Measurements from ENCODE around the gene MBTPS2. TPM values are rescaled to one million over a fixed set of nuclear protein-coding genes. Genes with fewer than 3 reads are reported as not detected.

The MBTPS2 gene
- total RNA-seq, 1 donor from 2014 or later, result 9.0 TPM

- Mint-ChIP-seq H3K36me3 (ENCODE audit: low read depth) (no peaks in the 10 kb centered on the region), H3K4me1 (peaks cover 2% of the 10 kb centered on the region), H3K9me3 (no peaks in the 10 kb centered on the region), H3K4me3 (no peak overlapping the region), H3K27me3 (no peaks in the 10 kb centered on the region), H3K27ac (no peak overlapping the region)
- intact Hi-C loops (cut with micrococcal nuclease), result no loop called here
- DNase-seq (no peak), ATAC-seq (ENCODE audit: low read depth) (no peak)
- TF ChIP-seq CTCF (IDR thresholded peaks at IDR 0.05), result no peak
- POLR2A ChIA-PET, result no interaction called here
- CTCF ChIA-PET, result no interaction called here
Measured at GRCh38 chrX:21930986-21931385, 91.6 kb downstream of the MBTPS2 start.

GRCh38 chrX:21932292-21933002, 93.0 kb downstream of the MBTPS2 start:
- intact Hi-C loops (cut with micrococcal nuclease), result no loop called here
- Mint-ChIP-seq H3K27me3 (no peaks in the 10 kb centered on the region), H3K27ac (no peak overlapping the region), H3K36me3 (ENCODE audit: low read depth) (no peaks in the 10 kb centered on the region), H3K4me3 (no peak overlapping the region), H3K9me3 (no peaks in the 10 kb centered on the region), H3K4me1 (no peaks in the 10 kb centered on the region)
- ChIA-PET POLR2A (no interaction called here), CTCF (no interaction called here)
- ATAC-seq (ENCODE audit: low read depth) (no peak), DNase-seq (no peak)
- no peak for TF ChIP-seq CTCF (IDR thresholded peaks at IDR 0.05)

- Mint-ChIP-seq H3K27ac (no peak overlapping the region), H3K4me3 (no peak overlapping the region), H3K27me3 (no peaks in the 10 kb centered on the region), H3K4me1 (no peaks in the 10 kb centered on the region), H3K9me3 (no peaks in the 10 kb centered on the region), H3K36me3 (ENCODE audit: low read depth) (no peaks in the 10 kb centered on the region)
- ChIA-PET CTCF (no interaction called here), POLR2A (no interaction called here)
- no peak for TF ChIP-seq CTCF (IDR thresholded peaks at IDR 0.05)
- intact Hi-C loops (cut with micrococcal nuclease), result no loop called here
- DNase-seq (no peak), ATAC-seq (ENCODE audit: low read depth) (no peak)
Measured at GRCh38 chrX:21933077-21933476, 93.7 kb downstream of the MBTPS2 start.

GRCh38 chrX:21934414-21934813, 95.0 kb downstream of the MBTPS2 start:
- ATAC-seq (ENCODE audit: low read depth) (no peak), DNase-seq (no peak)
- no peak for TF ChIP-seq CTCF (IDR thresholded peaks at IDR 0.05)
- Mint-ChIP-seq H3K4me1 (no peaks in the 10 kb centered on the region), H3K9me3 (no peaks in the 10 kb centered on the region), H3K27ac (no peak overlapping the region), H3K36me3 (ENCODE audit: low read depth) (no peaks in the 10 kb centered on the region), H3K4me3 (no peak overlapping the region), H3K27me3 (no peaks in the 10 kb centered on the region)
- POLR2A ChIA-PET, result interaction anchor here (0.5 to 1.1 kb wide), 2 partner anchors 30 to 95 kb away, joined by 3 to 4 read pairs; partner anchors contain the start of gene MBTPS2
- CTCF ChIA-PET, result no interaction called here
- intact Hi-C loops (cut with micrococcal nuclease), result no loop called here

Other genes with a start within 250 kb of the MBTPS2 start
- 0.58 and 0.76 TPM in 2 replicates for gene KLHL34, start 181.3 kb upstream of the MBTPS2 start, total RNA-seq
- not detected in 2 replicates for gene SMPX, start 81.5 kb upstream of the MBTPS2 start, total RNA-seq
- gene YY2, start 16.4 kb downstream of the MBTPS2 start, total RNA-seq, result 1.5 and 2.3 TPM in 2 replicates
- 66.3 and 69.7 TPM in 2 replicates for gene SMS, start 101.1 kb downstream of the MBTPS2 start, total RNA-seq
- gene PHEX, start 192.7 kb downstream of the MBTPS2 start, total RNA-seq, result 0.27 and 0.49 TPM in 2 replicates

Measured in activated B cell treated with CpG ODN at 0.5 μM for 24 hours (primary cell).